OCI-LY1 (cell line): ENCODE data around the gene RPP14.

Source experiments
- H2AFZ ChIP-seq: fragments of 200-600 bp; sonication (generic), shearing (Covaris generic); 2 replicates; pipeline ENCODE4 v1.6.0; 2014; ENCODE audit warnings: antibody characterized with exemption, mild to moderate bottlenecking, low read length
- H3F3A ChIP-seq: fragments of 200-600 bp; sonication (generic), shearing (Covaris generic); 2 replicates; pipeline ENCODE4 v1.6.0; 2014; ENCODE audit warnings: mild to moderate bottlenecking, antibody characterized with exemption, low read length, moderate library complexity; ENCODE audit not compliant: insufficient read depth
- H3K27ac ChIP-seq: fragments of 200-600 bp; sonication (generic); 2 replicates; pipeline ENCODE4 v1.5.1; 2014; ENCODE audit warnings: low read length, mixed run types, mild to moderate bottlenecking, low read depth; ENCODE audit not compliant: poor library complexity, severe bottlenecking
- H3K27me3 ChIP-seq: fragments of 200-600 bp; sonication (generic); 2 replicates; pipeline ENCODE4 v1.6.0; 2014; ENCODE audit warnings: antibody characterized with exemption, mild to moderate bottlenecking, low read length, moderate library complexity; ENCODE audit not compliant: insufficient read depth
- H3K36me3 ChIP-seq: fragments of 200-600 bp; sonication (generic); 2 replicates; pipeline ENCODE4 v1.6.1; 2014; ENCODE audit warnings: mild to moderate bottlenecking, antibody characterized with exemption, low read length, moderate library complexity, mixed read lengths; ENCODE audit not compliant: insufficient read depth
- H3K4me1 ChIP-seq: fragments of 200-600 bp; sonication (generic); 2 replicates; pipeline ENCODE4 v1.5.1; 2014; ENCODE audit warnings: mild to moderate bottlenecking, low read length, moderate library complexity; ENCODE audit not compliant: insufficient read depth, severe bottlenecking
- H3K4me2 ChIP-seq: fragments of 200-600 bp; sonication (generic), shearing (Covaris generic); 2 replicates; pipeline ENCODE4 v1.6.1; 2014; ENCODE audit warnings: low read length
- H3K4me3 ChIP-seq: fragments of 200-600 bp; sonication (generic); 2 replicates; pipeline ENCODE4 v1.5.1; 2014; ENCODE audit warnings: low read length, low read depth, mild to moderate bottlenecking, mixed read lengths; ENCODE audit not compliant: poor library complexity, severe bottlenecking
- H3K79me2 ChIP-seq: fragments of 200-600 bp; shearing (Covaris generic); 2 replicates; pipeline ENCODE4 v1.6.1; 2016; ENCODE audit warnings: mixed run types, low read length, mixed read lengths; ENCODE audit not compliant: insufficient read depth
- H3K9ac ChIP-seq: fragments of 200-600 bp; sonication (generic), shearing (Covaris generic); 2 replicates; pipeline ENCODE4 v1.6.1; 2014; ENCODE audit warnings: mild to moderate bottlenecking, low read length, mixed read lengths
- H3K9me2 ChIP-seq: fragments of 200-600 bp; sonication (generic), shearing (Covaris generic); 2 replicates; pipeline ENCODE4 v1.6.1; 2014; ENCODE audit warnings: low read depth, mild to moderate bottlenecking, low read length, mixed read lengths
- H3K9me3 ChIP-seq: fragments of 200-600 bp; shearing (Covaris generic); 2 replicates; pipeline ENCODE4 v1.6.1; 2014; ENCODE audit warnings: low read length, mixed read lengths
- H4K20me1 ChIP-seq: fragments of 200-600 bp; sonication (generic), shearing (Covaris generic); 2 replicates; pipeline ENCODE4 v1.6.0; 2016; ENCODE audit warnings: mild to moderate bottlenecking, low read length; ENCODE audit not compliant: insufficient read depth
- CTCF ChIP-seq: fragments of 200-600 bp; sonication (generic), shearing (Covaris generic); IDR thresholded peaks from 2 replicates; pipeline ENCODE4 v1.5.1; 2017; ENCODE audit warnings: mild to moderate bottlenecking, antibody characterized with exemption, low read length, moderate library complexity, mixed read lengths
- EZH2 ChIP-seq: fragments of 200-600 bp; sonication (generic), shearing (Covaris generic); IDR thresholded peaks from 2 replicates; pipeline ENCODE4 v1.8.0; 2017; ENCODE audit warnings: borderline replicate concordance, mixed run types, mild to moderate bottlenecking, antibody characterized with exemption, low read length, moderate library complexity, mixed read lengths

RPP14 gene

GRCh38 chr3:58352626-58353025, 46.6 kb downstream of the RPP14 start:
- no peaks in the 10 kb centered on the region for H4K20me1 ChIP-seq
- peak overlapping the region; percentile 100 for H3K27ac ChIP-seq
- no peaks in the 10 kb centered on the region for H3K9me3 ChIP-seq
- H3K4me1 ChIP-seq = peaks cover 100% of the 10 kb centered on the region
- peak overlapping the region; percentile 57 for H3K4me3 ChIP-seq
- H3K36me3 ChIP-seq = peaks cover 30% of the 10 kb centered on the region
- H3K9me2 ChIP-seq = no peaks in the 10 kb centered on the region
- H3K79me2 ChIP-seq = peaks cover 57% of the 10 kb centered on the region
- TF ChIP-seq EZH2 = no peak
- no peak for TF ChIP-seq CTCF
- no peaks in the 10 kb centered on the region for H3K27me3 ChIP-seq
- peak overlapping the region; percentile 89 for H3K4me2 ChIP-seq
- H2AFZ ChIP-seq = no peak overlapping the region
- peaks cover 26% of the 10 kb centered on the region for H3F3A ChIP-seq
- H3K9ac ChIP-seq = peak overlapping the region; percentile 90

- H3K4me2 ChIP-seq = peak overlapping the region; percentile 45
- TF ChIP-seq EZH2 (no peak), CTCF (no peak)
- H3K9me2 ChIP-seq = no peaks in the 10 kb centered on the region
These were observed 47.9 kb downstream of the RPP14 start for GRCh38 chr3:58353722-58354553.

GRCh38 chr3:58355179-58355578, 49.1 kb downstream of the RPP14 start:
- Histone ChIP-seq H3K4me3 (peak overlapping the region; percentile 44), H3K4me2 (peak overlapping the region; percentile 60), H4K20me1 (no peaks in the 10 kb centered on the region), H3F3A (peaks cover 15% of the 10 kb centered on the region; the same call in 1 of the 2 replicates), H3K79me2 (peaks cover 81% of the 10 kb centered on the region), H3K27me3 (no peaks in the 10 kb centered on the region), H3K27ac (peak overlapping the region; percentile 100), H3K36me3 (peaks cover 43% of the 10 kb centered on the region), H2AFZ (no peak overlapping the region), H3K9me2 (no peaks in the 10 kb centered on the region), H3K9ac (peak overlapping the region; percentile 57), H3K9me3 (no peaks in the 10 kb centered on the region), H3K4me1 (peaks cover 85% of the 10 kb centered on the region)
- TF ChIP-seq EZH2 (no peak), CTCF (no peak)

More at GRCh38 chr3:58353722-58354553, 47.9 kb downstream of the RPP14 start:
- Histone ChIP-seq H3K9me3 (no peaks in the 10 kb centered on the region), H3K9ac (peak overlapping the region; percentile 31), H3K4me3 (peak overlapping the region; percentile 5), H3K4me1 (peaks cover 98% of the 10 kb centered on the region), H3K27me3 (no peaks in the 10 kb centered on the region), H3F3A (peaks cover 23% of the 10 kb centered on the region), H3K27ac (peak overlapping the region; percentile 100), H3K36me3 (peaks cover 34% of the 10 kb centered on the region), H2AFZ (no peak overlapping the region), H3K79me2 (peaks cover 69% of the 10 kb centered on the region), H4K20me1 (no peaks in the 10 kb centered on the region)
